SK-N-SH treated with all-trans-retinoic acid at 6 μM for 48 hours (cell line): ENCODE measurements around the gene POLR3K.
"Not testable (repeated sequence)": the region's sequence is repeated elsewhere in the genome, so short reads cannot be mapped to it uniquely, and the experiment has no call there.

Experiments used
- ATAC-seq: fragments of 200-7000 bp; cut with Tn5 transposase; 3 replicates; pipeline ENCODE4 v1.9.1; 2020; ENCODE audit warnings: mild to moderate bottlenecking, moderate library complexity
- CSDC2 ChIP-seq: fragments of 250-450 bp; sonication (Bioruptor Pico); IDR thresholded peaks from 2 replicates; pipeline ENCODE4 v1.5.0; 2020; ENCODE audit warnings: mild to moderate bottlenecking, moderate library complexity
- ISL1 ChIP-seq: fragments of 250-450 bp; sonication (Bioruptor Pico); IDR thresholded peaks from 2 replicates; pipeline ENCODE4 v2.1.2; 2022; ENCODE audit warnings: mild to moderate bottlenecking, moderate library complexity
- PATZ1 ChIP-seq: fragments of 250-450 bp; sonication (Bioruptor Pico); IDR thresholded peaks from 2 replicates; pipeline ENCODE4 v1.8.0; 2020; ENCODE audit warnings: mild to moderate bottlenecking, moderate library complexity, borderline replicate concordance
- SNAI2 ChIP-seq: fragments of 250-450 bp; sonication (Bioruptor Pico); IDR thresholded peaks from 2 replicates; pipeline ENCODE4 v1.5.0; 2020; ENCODE audit warnings: mild to moderate bottlenecking, moderate library complexity
- TCF4 ChIP-seq: fragments of 250-450 bp; sonication (Bioruptor Pico); IDR thresholded peaks from 2 replicates; pipeline ENCODE4 v1.8.0; 2021; ENCODE audit warnings: mild to moderate bottlenecking, moderate library complexity, borderline replicate concordance
- TOX ChIP-seq: fragments of 250-450 bp; sonication (Bioruptor Pico); IDR thresholded peaks from 2 replicates; pipeline ENCODE4 v1.8.0; 2021; ENCODE audit warnings: mild to moderate bottlenecking, moderate library complexity, borderline replicate concordance
- ZFP3 ChIP-seq: fragments of 250-450 bp; sonication (Bioruptor Pico); IDR thresholded peaks from 2 replicates; pipeline ENCODE4 v1.5.0; 2020; ENCODE audit warnings: mild to moderate bottlenecking, moderate library complexity
- ZNF565 ChIP-seq: fragments of 450-650 bp; formaldehyde crosslinking; conservative IDR thresholded peaks from 2 replicates; pipeline ENCODE4 v1.5.0; 2020; ENCODE audit warnings: low read depth, mild to moderate bottlenecking, moderate library complexity

POLR3K gene

GRCh38 chr16:17062-17765 lies 36.2 kb downstream of the POLR3K start:
- ATAC-seq, result not testable (repeated sequence)

GRCh38 chr16:10772-11171 lies 42.6 kb downstream of the POLR3K start:
- not testable (repeated sequence) for ATAC-seq

- peak; percentile 93 for ATAC-seq
- TF ChIP-seq ISL1 (CRISPR knock-in tag) (no peak), TCF4 (no peak), ZNF565 (CRISPR knock-in tag) (no peak), SNAI2 (no peak), CSDC2 (CRISPR knock-in tag) (no peak), PATZ1 (no peak), ZFP3 (CRISPR knock-in tag) (no peak), TOX (CRISPR knock-in tag) (no peak)
Measured at GRCh38 chr16:9903-10665, 43.3 kb downstream of the POLR3K start.
